Measurements from ENCODE around the gene AGPS.
"Not testable (repeated sequence)": the region's sequence is repeated elsewhere in the genome, so short reads cannot be mapped to it uniquely, and the experiment has no call there.

The AGPS gene

GRCh38 chr2:177476897-177477296 is 84.3 kb downstream of the AGPS start:
- no peak for DNase-seq

GRCh38 chr2:177478029-177478428 is 85.5 kb downstream of the AGPS start:
- no peak for DNase-seq

DNA sequence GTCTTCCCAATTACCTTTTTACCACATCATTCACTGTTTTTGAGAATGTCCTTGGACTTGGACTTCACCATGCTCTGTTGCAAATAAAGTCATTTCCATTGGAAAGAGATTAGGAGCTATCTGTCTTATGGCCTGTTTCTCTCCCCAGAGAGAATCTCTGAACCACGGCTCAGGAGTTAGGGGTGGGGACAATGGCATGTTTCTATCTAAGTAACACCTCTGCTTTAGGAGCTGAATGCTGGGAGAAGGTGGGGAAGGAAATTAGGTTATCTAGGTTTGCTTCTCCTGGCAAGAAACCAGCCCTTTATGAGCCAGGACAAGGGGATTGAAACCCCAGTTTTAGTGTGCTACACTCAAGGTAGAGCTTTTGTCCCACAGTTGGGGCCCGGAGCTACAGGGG is 86.3 kb downstream of the AGPS start:
- DNase-seq, result no peak

DNA sequence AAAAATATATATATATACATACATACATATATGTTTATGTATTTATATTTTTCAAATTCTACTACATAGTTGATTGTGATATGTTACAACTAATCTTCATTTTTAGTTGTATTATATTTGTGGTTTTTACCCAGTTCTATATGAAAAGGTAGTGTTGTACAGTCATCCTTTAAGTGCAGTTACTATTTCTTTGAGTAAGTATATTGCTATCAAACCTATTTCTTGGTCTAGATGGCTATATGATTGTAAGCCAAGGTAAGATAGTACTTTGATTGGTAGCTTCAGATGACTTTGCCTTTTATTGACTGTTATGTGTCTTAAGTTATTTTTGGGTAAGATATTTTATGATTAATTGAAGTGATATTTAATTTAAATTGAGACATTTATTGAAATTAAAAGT is 89.6 kb downstream of the AGPS start:
- DNase-seq, result no peak

DNA sequence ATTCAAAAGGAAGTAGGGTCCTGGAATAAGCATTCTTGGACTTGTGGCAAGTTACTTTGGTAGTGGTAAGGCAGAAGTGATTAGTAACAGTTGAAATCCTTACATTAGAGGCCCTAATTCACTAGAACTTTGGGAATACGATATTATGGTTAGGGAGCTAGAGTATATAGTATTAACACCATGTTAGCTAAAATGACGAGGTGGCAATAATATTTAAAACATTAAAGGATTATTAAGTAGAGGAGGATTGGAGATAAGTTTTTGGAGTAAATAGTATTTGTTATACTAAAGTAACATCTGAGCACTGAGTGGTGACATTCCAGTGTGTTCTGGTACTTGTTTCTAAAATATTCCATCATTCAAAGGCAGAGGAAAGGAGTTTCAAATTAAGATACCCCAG is 91.0 kb downstream of the AGPS start:
- DNase-seq, result no peak

GRCh38 chr2:177484180-177484795 is 91.7 kb downstream of the AGPS start:
- DNase-seq, result no peak

- DNase-seq, result not testable (repeated sequence)
These were observed 93.1 kb downstream of the AGPS start for GRCh38 chr2:177485657-177486056.

GRCh38 chr2:177489719-177490301 is 97.2 kb downstream of the AGPS start:
- DNase-seq, result peak; percentile 35

- no peak for DNase-seq
These were observed 103.4 kb downstream of the AGPS start for GRCh38 chr2:177495945-177496344.

GRCh38 chr2:177496921-177497320 is 104.3 kb downstream of the AGPS start:
- no peak for DNase-seq

DNA sequence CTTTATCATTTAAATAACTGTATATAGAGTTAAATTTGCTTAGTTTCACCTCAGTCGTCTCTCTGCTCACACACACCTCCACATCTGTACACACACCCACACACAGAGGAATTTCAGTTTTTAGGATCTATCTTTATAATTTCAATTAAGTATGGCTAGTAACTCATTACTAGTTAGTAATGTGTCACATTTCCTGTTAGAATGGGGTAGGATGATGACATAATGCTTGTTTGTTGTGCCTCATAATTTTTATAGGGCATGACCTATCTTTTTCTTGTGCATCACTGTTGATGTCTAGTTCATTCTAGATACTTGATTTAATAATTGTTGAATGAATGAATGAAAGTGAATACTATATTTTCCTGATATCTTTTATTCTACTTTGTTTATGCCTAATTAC is 108.6 kb downstream of the AGPS start:
- DNase-seq, result no peak

GRCh38 chr2:177506505-177506904 is 113.9 kb downstream of the AGPS start:
- DNase-seq, result no peak

DNA sequence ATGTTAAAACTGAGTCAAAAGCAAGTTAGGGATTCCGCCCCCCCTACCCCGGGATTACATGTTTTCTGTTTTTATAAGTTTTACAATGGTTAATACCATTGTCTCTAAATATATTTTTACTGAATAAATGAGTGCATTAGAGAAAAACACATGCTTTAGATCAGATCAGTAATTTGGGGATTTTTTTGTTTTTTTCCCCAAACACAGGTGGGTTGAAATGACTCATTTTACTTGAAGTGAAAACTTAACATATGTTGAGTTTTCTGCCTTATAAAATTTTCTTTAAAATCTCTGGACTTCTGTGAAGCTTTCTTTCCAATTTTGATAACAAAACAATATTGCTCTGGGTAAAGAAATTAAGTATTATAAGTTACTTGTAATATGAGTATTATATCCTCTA is 114.4 kb downstream of the AGPS start:
- DNase-seq, result no peak

- no peak for DNase-seq
These were observed 124.4 kb downstream of the AGPS start for GRCh38 chr2:177516824-177517544.

GRCh38 chr2:177518754-177519153 is 126.2 kb downstream of the AGPS start:
- DNase-seq, result no peak

DNA sequence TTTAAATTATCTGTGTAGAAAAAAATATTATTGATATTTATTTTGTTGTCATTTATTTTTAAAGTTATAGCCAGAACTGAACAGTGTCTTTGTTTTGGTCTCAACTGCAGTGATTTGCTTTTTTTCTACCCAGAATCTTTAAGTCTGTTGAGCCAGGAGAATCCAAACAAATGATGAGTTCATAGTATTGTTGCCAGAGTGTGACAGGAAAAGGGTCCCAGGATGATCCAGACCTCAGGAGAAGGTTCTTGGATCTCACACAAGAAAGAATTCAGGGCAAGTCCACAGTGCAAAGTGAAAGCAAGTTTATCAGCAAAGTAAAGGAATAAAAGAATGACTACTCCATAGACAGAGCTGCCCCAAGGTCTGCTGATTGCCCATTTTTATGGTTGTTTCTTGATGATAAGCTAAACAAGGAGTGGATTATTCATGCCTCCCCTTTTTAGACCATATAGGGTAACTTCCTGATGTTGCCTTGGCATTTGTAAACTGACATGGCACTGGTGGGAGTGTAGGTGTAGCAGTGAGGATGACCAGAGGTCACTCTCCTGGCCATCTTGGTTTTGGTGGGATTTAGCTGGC is 127.1 kb downstream of the AGPS start:
- DNase-seq, result no peak

GRCh38 chr2:177520324-177520723 is 127.8 kb downstream of the AGPS start:
- DNase-seq, result no peak

GRCh38 chr2:177523781-177524180 is 131.2 kb downstream of the AGPS start:
- no peak for DNase-seq

- DNase-seq, result no peak
These were observed 132.9 kb downstream of the AGPS start for GRCh38 chr2:177525351-177525924.

- DNase-seq, result no peak
These were observed 135.9 kb downstream of the AGPS start for GRCh38 chr2:177528351-177528933.

DNA sequence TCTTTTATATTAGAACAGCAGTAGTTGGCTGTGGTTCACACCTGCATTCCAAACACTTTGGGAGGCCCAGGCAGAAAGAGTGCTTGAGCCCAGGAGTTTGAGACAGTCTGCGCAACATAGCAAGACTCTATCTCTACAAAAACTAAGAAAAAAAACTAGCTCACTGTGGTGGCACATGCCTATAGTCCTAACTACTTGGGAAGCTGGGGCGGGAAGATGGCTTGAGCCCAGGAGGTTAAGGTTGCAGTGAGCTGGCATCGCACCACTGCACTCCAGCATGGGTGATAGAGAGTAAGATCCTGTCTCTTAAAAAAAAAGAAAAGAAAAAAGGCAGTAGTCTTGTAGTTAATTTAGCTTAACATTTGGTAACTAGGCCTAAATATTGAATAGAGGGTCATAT is 136.6 kb downstream of the AGPS start:
- DNase-seq, result no peak

DNA sequence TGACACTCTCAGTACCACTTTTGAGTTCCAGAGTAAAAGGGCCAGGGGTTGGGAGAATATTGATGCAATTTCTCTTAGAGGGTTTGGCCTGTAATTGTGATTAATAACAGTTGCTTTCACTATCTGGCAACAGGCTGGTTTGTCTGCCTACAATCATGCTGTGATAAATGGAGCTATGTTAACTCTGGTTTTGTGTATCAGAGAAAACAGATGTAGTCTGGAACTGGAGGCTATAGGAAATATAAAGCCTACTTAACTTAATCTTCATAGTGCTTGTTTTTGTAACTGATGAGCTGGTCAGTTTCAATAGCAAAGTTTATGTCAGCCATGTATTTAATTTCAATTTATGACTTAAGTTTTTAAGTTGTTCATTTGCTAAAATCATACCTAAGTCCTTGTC is 138.0 kb downstream of the AGPS start:
- peak; percentile 91 for DNase-seq

DNA sequence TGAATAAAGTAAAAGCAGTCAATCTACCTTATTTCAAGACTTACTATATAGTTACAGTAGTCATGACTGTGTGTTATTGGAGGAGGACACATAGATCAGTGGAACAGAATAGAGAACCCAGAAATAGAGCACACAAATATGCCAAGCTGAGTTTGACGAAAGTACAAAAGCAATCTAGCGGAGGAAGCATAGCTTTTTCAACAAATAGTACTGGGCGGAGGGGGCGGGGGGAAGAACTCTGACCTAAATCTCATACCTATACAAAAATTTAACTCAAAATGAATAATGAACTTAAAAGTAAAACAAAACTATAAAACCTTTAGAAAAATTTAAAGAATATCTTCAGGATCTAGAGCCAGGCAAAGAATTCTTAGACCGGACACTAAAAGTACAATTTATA is 139.1 kb downstream of the AGPS start:
- no peak for DNase-seq
